K562 (cell line): ENCODE data around the gene ABHD16A. TPM values are rescaled to one million over a fixed set of nuclear protein-coding genes. Genes with fewer than 3 reads are reported as not detected.
A peak's percentile ranks its signal among the peaks of the same experiment; 100 is the strongest.

Experiments used
- ADNP ChIP-seq: fragments of 200-800 bp; sonication (Bioruptor generic); IDR thresholded peaks from 2 replicates; pipeline ENCODE4 v1.6.1; 2016; ENCODE audit warnings: missing genetic modification characterization, missing compliant biosample characterization
- BCOR ChIP-seq: fragments of 450-650 bp; IDR thresholded peaks from 2 replicates; pipeline ENCODE4 v1.6.1; 2016
- GABPB1 ChIP-seq: sonication (generic); formaldehyde crosslinking; IDR thresholded peaks from 2 replicates; pipeline ENCODE4 v1.8.0; 2022; ENCODE audit warnings: mild to moderate bottlenecking, missing genetic modification reagents
- KLF6 ChIP-seq: fragments of 250-450 bp; sonication (Bioruptor Pico); IDR thresholded peaks from 2 replicates; pipeline ENCODE4 v1.4.0; 2020; ENCODE audit warnings: mild to moderate bottlenecking, moderate library complexity, borderline replicate concordance
- MAFG ChIP-seq: fragments of 450-650 bp; conservative IDR thresholded peaks from 2 replicates; pipeline ENCODE4 v1.6.1; 2016; ENCODE audit warnings: missing genetic modification characterization, missing compliant biosample characterization
- MAFK ChIP-seq: IDR thresholded peaks from 2 replicates; pipeline ENCODE4 v1.6.1; 2011; ENCODE audit warnings: low read length, improper control_type of control experiment
- PPARD ChIP-seq: fragments of 250-450 bp; sonication (Bioruptor Pico); IDR thresholded peaks from 2 replicates; pipeline ENCODE4 v1.8.0; 2022; ENCODE audit warnings: inconsistent platforms, mild to moderate bottlenecking, moderate library complexity
- RAD21 ChIP-seq, 2 experiments: fragments of 250-450 bp in 1 of 2; fragments of 450-650 bp in 1 of 2; sonication (Bioruptor Pico) in 1 of 2; formaldehyde crosslinking in 1 of 2; IDR thresholded peaks in 1 of 2; conservative IDR thresholded peaks in 1 of 2; 2 replicates each; pipeline versions ENCODE4 v1.4.0 to v1.8.0; 2020 to 2022; ENCODE audit warnings: mild to moderate bottlenecking in 2 of 2, moderate library complexity in 1 of 2
- SP2 ChIP-seq: IDR thresholded peaks from 2 replicates; pipeline ENCODE4 v1.6.1; 2011; ENCODE audit warnings: mild to moderate bottlenecking, low read depth, low read length, moderate library complexity; ENCODE audit not compliant: poor library complexity, severe bottlenecking; ENCODE audit errors: extremely low read depth
- STAT5A ChIP-seq: IDR thresholded peaks from 2 replicates; pipeline ENCODE4 v1.6.1; 2012; ENCODE audit warnings: low read length, inconsistent platforms, borderline replicate concordance
- TAF1 ChIP-seq: IDR thresholded peaks from 2 replicates; pipeline ENCODE4 v1.6.1; 2011; ENCODE audit warnings: mild to moderate bottlenecking, low read length, moderate library complexity; ENCODE audit not compliant: insufficient read depth, control insufficient read depth, severe bottlenecking; ENCODE audit errors: extremely low read depth
- TCFL5 ChIP-seq: fragments of 250-450 bp; sonication (Bioruptor Pico); conservative IDR thresholded peaks from 2 replicates; pipeline ENCODE4 v1.6.1; 2021; ENCODE audit warnings: mild to moderate bottlenecking, moderate library complexity, matching md5 sums
- TEAD4 ChIP-seq, 2 experiments: sonication (generic) in 1 of 2; formaldehyde crosslinking in 1 of 2; IDR thresholded peaks; 2 replicates each; pipeline versions ENCODE4 v1.6.1 to v1.8.0; 2012 to 2022; ENCODE audit warnings: borderline replicate concordance in 1 of 2, inconsistent platforms in 1 of 2, low read length in 1 of 2, mild to moderate bottlenecking in 1 of 2, missing genetic modification reagents in 1 of 2
- ZNF143 ChIP-seq: sonication (generic); formaldehyde crosslinking; IDR thresholded peaks from 2 replicates; pipeline ENCODE4 v1.9.0; 2022; ENCODE audit warnings: mild to moderate bottlenecking, missing genetic modification reagents
- polyA plus RNA-seq, 8 experiments: library from polyadenylated mRNA; depleted of rRNA in 4 of 8; stranded (reverse) in 5 of 8; unstranded in 3 of 8; fragments of >200 nt; fragmentation: Nextera tagmentation in 2 of 8; fragmentation: Illumina TruSeq in 1 of 8; extraction: Ambion mirVana in 2 of 8; extraction: Trizol in 1 of 8; gene quantifications; 2 replicates each; pipeline versions ENCODE4 v1.2.1 to v1.2.3, GENCODE V29; 2011 to 2014; ENCODE audit warnings: inconsistent platforms in 1 of 8, missing spikeins in 1 of 8
- total RNA-seq, 7 experiments: library from RNA; depleted of rRNA in 6 of 7; stranded (reverse); fragments of >200 nt in 6 of 7; fragmentation: Illumina TruSeq in 2 of 7; extraction: Trizol in 2 of 7; gene quantifications; 2 replicates each; pipeline versions ENCODE4 v1.2.1 to v1.2.3, GENCODE V29; 2011 to 2021; ENCODE audit warnings: low replicate concordance in 1 of 7
- TF ChIP-seq, protein P1 (sequence below): fragments of 250-450 bp; sonication (Bioruptor Pico); IDR thresholded peaks from 2 replicates; pipeline ENCODE4 v1.5.0; 2020; ENCODE audit warnings: mild to moderate bottlenecking, borderline replicate concordance
- TF ChIP-seq, protein P2 (sequence below): IDR thresholded peaks from 2 replicates; pipeline ENCODE4 v1.6.1; 2011; ENCODE audit warnings: borderline replicate concordance, low read depth, mild to moderate bottlenecking, moderate library complexity, low read length; ENCODE audit not compliant: insufficient read depth, poor library complexity, severe bottlenecking

ABHD16A gene
- total and polyA plus RNA-seq, 9 of the 15 experiments (the other 6 are each of a cell fraction or from before 2014, with no cell fraction given): 25.8 to 120 (median 81.6) TPM

DNA sequence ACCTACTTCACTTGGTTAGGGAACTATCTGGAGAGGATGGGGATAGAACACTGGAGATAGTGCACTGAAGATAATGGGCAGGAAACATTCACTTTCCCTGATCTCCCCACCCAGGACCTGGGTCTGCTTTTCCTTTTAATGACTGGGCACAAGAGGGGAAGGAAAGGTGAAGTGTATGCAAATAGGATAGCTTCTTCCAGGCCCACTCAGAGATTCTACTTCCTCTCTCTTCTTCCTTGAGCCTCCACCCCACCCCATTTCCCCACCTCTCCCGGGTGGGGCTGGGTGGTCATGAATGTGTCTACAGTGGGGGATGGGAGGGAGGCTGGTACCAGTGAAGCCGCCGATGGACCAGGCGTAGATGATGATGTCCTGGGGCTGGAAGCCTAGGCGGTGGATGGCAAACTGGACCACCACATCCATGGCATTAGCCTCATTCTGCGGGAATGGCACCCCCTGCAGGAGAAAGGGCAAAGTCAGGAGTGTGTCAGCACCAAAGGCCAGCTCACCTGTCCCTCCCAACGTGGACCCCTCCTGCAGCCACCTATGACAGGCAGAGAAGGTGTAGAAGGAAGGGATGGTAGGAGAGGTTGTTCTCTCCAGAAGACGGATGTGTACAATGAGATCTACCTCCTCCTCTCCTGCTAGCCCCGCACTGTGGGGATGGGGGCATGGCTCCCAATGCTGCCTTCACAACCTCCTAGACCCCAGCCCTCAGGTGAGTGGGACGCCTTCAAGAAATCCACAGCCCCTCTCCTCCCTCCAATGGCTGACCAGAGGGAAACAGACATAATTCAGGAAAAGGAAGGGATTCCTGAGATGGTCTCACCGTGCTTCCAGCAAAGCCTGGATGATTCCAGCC lies 13.6 kb downstream of the ABHD16A start (continued):
- TF ChIP-seq, protein P1, sequence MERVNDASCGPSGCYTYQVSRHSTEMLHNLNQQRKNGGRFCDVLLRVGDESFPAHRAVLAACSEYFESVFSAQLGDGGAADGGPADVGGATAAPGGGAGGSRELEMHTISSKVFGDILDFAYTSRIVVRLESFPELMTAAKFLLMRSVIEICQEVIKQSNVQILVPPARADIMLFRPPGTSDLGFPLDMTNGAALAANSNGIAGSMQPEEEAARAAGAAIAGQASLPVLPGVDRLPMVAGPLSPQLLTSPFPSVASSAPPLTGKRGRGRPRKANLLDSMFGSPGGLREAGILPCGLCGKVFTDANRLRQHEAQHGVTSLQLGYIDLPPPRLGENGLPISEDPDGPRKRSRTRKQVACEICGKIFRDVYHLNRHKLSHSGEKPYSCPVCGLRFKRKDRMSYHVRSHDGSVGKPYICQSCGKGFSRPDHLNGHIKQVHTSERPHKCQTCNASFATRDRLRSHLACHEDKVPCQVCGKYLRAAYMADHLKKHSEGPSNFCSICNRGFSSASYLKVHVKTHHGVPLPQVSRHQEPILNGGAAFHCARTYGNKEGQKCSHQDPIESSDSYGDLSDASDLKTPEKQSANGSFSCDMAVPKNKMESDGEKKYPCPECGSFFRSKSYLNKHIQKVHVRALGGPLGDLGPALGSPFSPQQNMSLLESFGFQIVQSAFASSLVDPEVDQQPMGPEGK (CRISPR knock-in tag): peak; percentile 39; the same call in 1 of the 2 replicates
- TF ChIP-seq SP2 (peak; percentile 6), TAF1 (no peak), MAFG (tag) (no peak), GABPB1 (0 out of 2 replicates have a peak, but pooled peaks have one; percentile 34), TCFL5 (CRISPR knock-in tag) (no peak), ZNF143 (no peak), STAT5A (no peak), ADNP (no peak), TEAD4 (IDR thresholded peaks at IDR 0.05; ENCODE audit: low read length) (no peak), TEAD4 (CRISPR knock-in tag; IDR thresholded peaks at IDR 0.05; ENCODE audit: borderline replicate concordance) (0 out of 2 replicates have a peak, but pooled peaks have one; percentile 51), KLF6 (CRISPR knock-in tag) (no peak), BCOR (no peak), PPARD (no peak), MAFK (0 out of 2 replicates have a peak, but pooled peaks have one; percentile 19), RAD21 (CRISPR knock-in tag; conservative IDR thresholded peaks at IDR 0.05 in 1 of 2, IDR thresholded peaks at IDR 0.05 in 1 of 2) (peak in 1 of 2 experiments; percentile 45; a peak in 2 of 4 replicates)
- TF ChIP-seq, protein P2, sequence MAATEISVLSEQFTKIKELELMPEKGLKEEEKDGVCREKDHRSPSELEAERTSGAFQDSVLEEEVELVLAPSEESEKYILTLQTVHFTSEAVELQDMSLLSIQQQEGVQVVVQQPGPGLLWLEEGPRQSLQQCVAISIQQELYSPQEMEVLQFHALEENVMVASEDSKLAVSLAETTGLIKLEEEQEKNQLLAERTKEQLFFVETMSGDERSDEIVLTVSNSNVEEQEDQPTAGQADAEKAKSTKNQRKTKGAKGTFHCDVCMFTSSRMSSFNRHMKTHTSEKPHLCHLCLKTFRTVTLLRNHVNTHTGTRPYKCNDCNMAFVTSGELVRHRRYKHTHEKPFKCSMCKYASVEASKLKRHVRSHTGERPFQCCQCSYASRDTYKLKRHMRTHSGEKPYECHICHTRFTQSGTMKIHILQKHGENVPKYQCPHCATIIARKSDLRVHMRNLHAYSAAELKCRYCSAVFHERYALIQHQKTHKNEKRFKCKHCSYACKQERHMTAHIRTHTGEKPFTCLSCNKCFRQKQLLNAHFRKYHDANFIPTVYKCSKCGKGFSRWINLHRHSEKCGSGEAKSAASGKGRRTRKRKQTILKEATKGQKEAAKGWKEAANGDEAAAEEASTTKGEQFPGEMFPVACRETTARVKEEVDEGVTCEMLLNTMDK: peak; percentile 86
